Hepatocyte (in vitro differentiated cells): ENCODE data around the gene WBP1L. TPM values are rescaled to one million over a fixed set of nuclear protein-coding genes. Genes with fewer than 3 reads are reported as not detected.
"Not testable (repeated sequence)": the region's sequence is repeated elsewhere in the genome, so short reads cannot be mapped to it uniquely, and the experiment has no call there.

Source experiments
- DNase-seq: peaks from one replicate; pipeline ENCODE4 v3.0.0-alpha.2; 2016; ENCODE audit warnings: low spot score
- H2AFZ ChIP-seq: fragments of 200-600 bp; sonication (generic); 2 replicates; pipeline ENCODE4 v1.6.0; 2016; ENCODE audit warnings: antibody characterized with exemption, mild to moderate bottlenecking
- H3K27ac ChIP-seq: fragments of 200-600 bp; sonication (generic); 2 replicates; pipeline ENCODE4 v1.5.1; 2016; ENCODE audit warnings: mild to moderate bottlenecking
- H3K27me3 ChIP-seq: fragments of 200-600 bp; sonication (generic); 2 replicates; pipeline ENCODE4 v1.6.1; 2016
- H3K36me3 ChIP-seq: fragments of 200-600 bp; sonication (generic); replicated peaks from 2 replicates; pipeline ENCODE4 v1.5.1; 2016; ENCODE audit warnings: low read depth; ENCODE audit not compliant: insufficient read depth
- H3K4me1 ChIP-seq: fragments of 200-600 bp; sonication (generic); 2 replicates; pipeline ENCODE4 v1.5.1; 2016; ENCODE audit warnings: mild to moderate bottlenecking, moderate library complexity; ENCODE audit not compliant: insufficient read depth
- H3K4me2 ChIP-seq: fragments of 200-600 bp; sonication (generic); 2 replicates; pipeline ENCODE4 v1.6.0; 2016
- H3K4me3 ChIP-seq: fragments of 200-600 bp; sonication (generic); 2 replicates; pipeline ENCODE4 v1.5.1; 2016; ENCODE audit warnings: mild to moderate bottlenecking
- H3K79me2 ChIP-seq: fragments of 200-600 bp; sonication (generic); 2 replicates; pipeline ENCODE4 v1.6.0; 2017; ENCODE audit warnings: mild to moderate bottlenecking
- H3K9me2 ChIP-seq: fragments of 200-600 bp; sonication (generic); replicated peaks from 2 replicates; pipeline ENCODE4 v1.6.0; 2017; ENCODE audit warnings: mild to moderate bottlenecking; ENCODE audit not compliant: insufficient read depth
- H3K9me3 ChIP-seq: fragments of 200-600 bp; sonication (generic); 2 replicates; pipeline ENCODE4 v1.5.1; 2016; ENCODE audit warnings: low read depth, mild to moderate bottlenecking
- H4K20me1 ChIP-seq: fragments of 200-600 bp; sonication (generic); 2 replicates; pipeline ENCODE4 v1.6.0; 2016; ENCODE audit warnings: mild to moderate bottlenecking; ENCODE audit not compliant: insufficient read depth, poor library complexity, severe bottlenecking
- EZH2 ChIP-seq: fragments of 200-600 bp; sonication (generic); IDR thresholded peaks from 2 replicates; pipeline ENCODE4 v1.6.1; 2016; ENCODE audit warnings: antibody characterized with exemption, mild to moderate bottlenecking, borderline replicate concordance
- EZH2phosphoT487 ChIP-seq: fragments of 200-600 bp; sonication (generic); IDR thresholded peaks from one replicate; pipeline ENCODE4 v1.6.1; 2018; ENCODE audit warnings: antibody characterized with exemption, mild to moderate bottlenecking, low read depth, moderate library complexity; ENCODE audit not compliant: unreplicated experiment, severe bottlenecking
- WGBS: methylation state at CpG from one replicate; pipeline ENCODE4 v1.1.6; 2016; ENCODE audit warnings: low lambda C conversion rate; ENCODE audit errors: missing lambda C conversion rate; 5-methylcytosine and 5-hydroxymethylcytosine counted together
- polyA plus RNA-seq: library from polyadenylated mRNA; unstranded; fragments of >200 nt; fragmentation: Nextera tagmentation; extraction: Ambion mirVana; gene quantifications from 2 replicates; pipeline ENCODE4 v1.2.1, GENCODE V29; 2016
- total RNA-seq: library from RNA; depleted of rRNA; stranded (reverse); fragments of >200 nt; gene quantifications from 2 replicates; pipeline ENCODE4 v1.2.3, GENCODE V29; 2014
- TF ChIP-seq, protein P1 (sequence below): fragments of 200-600 bp; sonication (generic); IDR thresholded peaks from 2 replicates; pipeline ENCODE4 v1.5.1; 2016; ENCODE audit warnings: antibody characterized with exemption, mild to moderate bottlenecking; ENCODE audit not compliant: poor library complexity

WBP1L gene
- total and polyA plus RNA-seq, 2 experiments from 2014 or later: 21.6 to 57.1 TPM

- Histone ChIP-seq H3K4me3 (no peak overlapping the region), H3K27ac (no peak overlapping the region), H3K27me3 (no peaks in the 10 kb centered on the region), H4K20me1 (no peaks in the 10 kb centered on the region), H2AFZ (no peak overlapping the region), H3K4me1 (peaks cover 4% of the 10 kb centered on the region), H3K36me3 (no peaks in the 10 kb centered on the region), H3K9me2 (no peaks in the 10 kb centered on the region), H3K4me2 (no peak overlapping the region), H3K9me3 (no peaks in the 10 kb centered on the region), H3K79me2 (peaks cover 2% of the 10 kb centered on the region)
- WGBS: 85% methylated on average over 9 of the region's 9 CpGs
- no peak for DNase-seq
- TF ChIP-seq EZH2phosphoT487 (no peak), EZH2 (no peak)
- TF ChIP-seq, protein P1, sequence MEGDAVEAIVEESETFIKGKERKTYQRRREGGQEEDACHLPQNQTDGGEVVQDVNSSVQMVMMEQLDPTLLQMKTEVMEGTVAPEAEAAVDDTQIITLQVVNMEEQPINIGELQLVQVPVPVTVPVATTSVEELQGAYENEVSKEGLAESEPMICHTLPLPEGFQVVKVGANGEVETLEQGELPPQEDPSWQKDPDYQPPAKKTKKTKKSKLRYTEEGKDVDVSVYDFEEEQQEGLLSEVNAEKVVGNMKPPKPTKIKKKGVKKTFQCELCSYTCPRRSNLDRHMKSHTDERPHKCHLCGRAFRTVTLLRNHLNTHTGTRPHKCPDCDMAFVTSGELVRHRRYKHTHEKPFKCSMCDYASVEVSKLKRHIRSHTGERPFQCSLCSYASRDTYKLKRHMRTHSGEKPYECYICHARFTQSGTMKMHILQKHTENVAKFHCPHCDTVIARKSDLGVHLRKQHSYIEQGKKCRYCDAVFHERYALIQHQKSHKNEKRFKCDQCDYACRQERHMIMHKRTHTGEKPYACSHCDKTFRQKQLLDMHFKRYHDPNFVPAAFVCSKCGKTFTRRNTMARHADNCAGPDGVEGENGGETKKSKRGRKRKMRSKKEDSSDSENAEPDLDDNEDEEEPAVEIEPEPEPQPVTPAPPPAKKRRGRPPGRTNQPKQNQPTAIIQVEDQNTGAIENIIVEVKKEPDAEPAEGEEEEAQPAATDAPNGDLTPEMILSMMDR: no peak
These were observed 106.3 kb downstream of the WBP1L start for GRCh38 chr10:102850025-102850518.

GRCh38 chr10:102853237-102853636 lies 109.5 kb downstream of the WBP1L start:
- H3K4me1 ChIP-seq: peaks cover 12% of the 10 kb centered on the region
- not testable (repeated sequence) for H3K4me3 ChIP-seq, H3K27ac ChIP-seq, H3K36me3 ChIP-seq, H3K27me3 ChIP-seq, H3K9me3 ChIP-seq, DNase-seq, H3K9me2 ChIP-seq, H4K20me1 ChIP-seq
- WGBS: over 99% methylated on average over 7 of the region's 7 CpGs
- H3K79me2 ChIP-seq: peaks cover 24% of the 10 kb centered on the region
- H2AFZ ChIP-seq: peak overlapping the region; percentile 88
- peak overlapping the region; percentile 77 for H3K4me2 ChIP-seq

DNA sequence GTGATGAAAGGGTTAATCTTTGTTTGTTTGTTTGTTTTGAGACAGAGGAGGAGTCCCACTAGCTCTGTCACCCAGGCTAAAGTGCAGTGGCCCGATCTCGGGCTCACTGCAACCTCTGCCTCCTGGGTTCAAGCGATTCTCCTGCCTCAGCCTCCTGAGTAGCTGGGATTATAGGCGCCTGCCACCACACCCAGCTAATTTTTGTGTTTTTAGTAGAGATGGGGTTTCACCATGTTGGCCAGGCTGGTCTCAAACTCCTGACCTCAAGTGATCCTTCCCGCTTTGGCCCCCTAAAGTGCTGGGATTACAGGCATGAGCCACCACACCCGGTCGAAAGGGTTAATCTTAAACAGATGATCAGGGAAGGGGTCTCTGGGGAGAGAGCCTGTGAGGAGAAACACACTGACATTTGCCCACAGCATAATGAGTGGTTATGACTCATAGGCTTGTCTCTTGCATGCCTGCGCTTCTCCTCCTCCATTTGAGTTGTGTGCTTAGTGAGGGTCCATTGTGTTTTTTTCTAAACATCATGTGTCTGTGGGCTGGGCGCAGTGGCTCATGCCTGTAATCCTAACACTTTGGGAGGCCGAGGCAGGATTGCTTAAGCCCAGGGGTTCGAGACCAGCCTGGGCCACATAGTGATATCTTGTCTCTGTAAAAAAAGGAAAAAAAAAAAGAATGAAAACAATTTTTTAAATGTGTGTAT lies 112.1 kb downstream of the WBP1L start:
- 53% methylated on average over 11 of the region's 11 CpGs for WGBS
- Histone ChIP-seq H3K4me1 (peaks cover 12% of the 10 kb centered on the region), H3K27ac (peak overlapping the region; percentile 48), H3K79me2 (peaks cover 24% of the 10 kb centered on the region), H3K4me2 (peak overlapping the region; percentile 69)
- DNase-seq: peak; percentile 66
- H2AFZ ChIP-seq, H3K27me3 ChIP-seq, H3K36me3 ChIP-seq, H3K4me3 ChIP-seq, H4K20me1 ChIP-seq, H3K9me2 ChIP-seq, H3K9me3 ChIP-seq: not testable (repeated sequence)

GRCh38 chr10:102856758-102857424 lies 113.1 kb downstream of the WBP1L start:
- H3K36me3 ChIP-seq: no peaks in the 10 kb centered on the region
- WGBS: 84% methylated on average over 3 of the region's 3 CpGs
- H3K4me1 ChIP-seq: peaks cover 12% of the 10 kb centered on the region
- H4K20me1 ChIP-seq: no peaks in the 10 kb centered on the region
- no peak overlapping the region for H3K27ac ChIP-seq
- no peaks in the 10 kb centered on the region for H3K9me3 ChIP-seq
- no peak overlapping the region for H2AFZ ChIP-seq
- H3K27me3 ChIP-seq: no peaks in the 10 kb centered on the region
- TF ChIP-seq EZH2phosphoT487 (no peak), EZH2 (no peak)
- TF ChIP-seq, protein P1: no peak
- no peak for DNase-seq
- peaks cover 24% of the 10 kb centered on the region for H3K79me2 ChIP-seq
- no peaks in the 10 kb centered on the region for H3K9me2 ChIP-seq
- H3K4me3 ChIP-seq: no peak overlapping the region
- no peak overlapping the region for H3K4me2 ChIP-seq
